Stomach (tissue), 9 donors: ENCODE results near the gene XRCC3. TPM values are rescaled to one million over a fixed set of nuclear protein-coding genes. Genes with fewer than 3 reads are reported as not detected.

Experiments used
- DNase-seq, 2 donors: peaks; one replicate each; pipeline versions ENCODE4 v3.0.0 to v3.0.0-alpha.2; 2013 to 2019
- H3K27ac ChIP-seq, 5 donors: fragments of 200-600 bp in 4 of 5; sonication (generic) in 4 of 5; one replicate each; pipeline ENCODE4 v1.5.1; 2013 to 2019; ENCODE audit warnings: mild to moderate bottlenecking in 1 of 5, moderate library complexity in 1 of 5
- H3K27me3 ChIP-seq, 3 donors: fragments of 200-600 bp; sonication (generic); one replicate each; pipeline ENCODE4 v1.5.1; 2017 to 2019; ENCODE audit warnings: mixed run types in 1 of 3
- H3K36me3 ChIP-seq, 4 donors: fragments of 200-600 bp; sonication (generic); 1 replicate in 3 of 4; 2 replicates in 1 of 4; pipeline ENCODE4 v1.5.1; 2016 to 2019
- H3K4me1 ChIP-seq, 4 donors: fragments of 200-600 bp; sonication (generic); one replicate each; pipeline ENCODE4 v1.5.1; 2016 to 2019
- H3K4me3 ChIP-seq, 4 donors: fragments of 200-600 bp; sonication (generic) in 3 of 4; one replicate each; pipeline ENCODE4 v1.5.1; 2016 to 2019; ENCODE audit warnings: mild to moderate bottlenecking in 1 of 4
- H3K9me3 ChIP-seq, 4 donors: fragments of 200-600 bp; sonication (generic); one replicate each; pipeline ENCODE4 v1.5.1; 2016 to 2019
- CTCF ChIP-seq, 7 experiments: fragments of 450-650 bp in 4 of 7; fragments of 200-600 bp in 3 of 7; sonication (generic) in 3 of 7; IDR thresholded peaks; one replicate each; pipeline ENCODE4 v1.5.1; 2016 to 2019; ENCODE audit warnings: antibody characterized with exemption in 7 of 7, control low read depth in 2 of 7, mild to moderate bottlenecking in 1 of 7
- EP300 ChIP-seq: sonication (generic); formaldehyde crosslinking; IDR thresholded peaks from one replicate; pipeline ENCODE4 v1.6.1; 2017; ENCODE audit warnings: antibody characterized with exemption
- POLR2A ChIP-seq, 4 donors: fragments of 450-650 bp; IDR thresholded peaks; one replicate each; pipeline ENCODE4 v1.6.1; 2016; ENCODE audit warnings: antibody characterized with exemption in 4 of 4, control low read depth in 2 of 4, mild to moderate bottlenecking in 1 of 4, moderate library complexity in 1 of 4
- POLR2AphosphoS5 ChIP-seq, 3 donors: sonication (generic); formaldehyde crosslinking; IDR thresholded peaks; one replicate each; pipeline ENCODE4 v1.6.1; 2016; ENCODE audit warnings: antibody characterized with exemption in 3 of 3
- WGBS, 5 donors: extraction: QIAGEN DNeasy Blood & Tissue Kit in 3 of 5; methylation state at CpG; one replicate each; pipeline versions ENCODE4 v1.1.5 to v1.1.7; 2013 to 2018; 5-methylcytosine and 5-hydroxymethylcytosine counted together
- intact Hi-C: fragments of 100-400 bp; cut with DNase I; formaldehyde crosslinking; loops from one replicate; pipeline ENCODE4 v1.15.1; 2023; ENCODE audit warnings: low total_unique reads
- polyA plus RNA-seq, 3 donors: library from polyadenylated mRNA; stranded (reverse); fragments of 200-250 nt; gene quantifications; one replicate each; pipeline ENCODE4 v1.2.3, GENCODE V29; 2013
- total RNA-seq, 5 donors: library from RNA; depleted of rRNA; stranded (reverse); fragments of >200 nt; gene quantifications; one replicate each; pipeline versions ENCODE4 v1.1.0 to v1.2.3, GENCODE V29; 2014 to 2016
- donor health status: healthy with polysubstance abuse.
- donor health status: Bipolar disorder and iron deficiency.
- donor health status: healthy.

The XRCC3 gene
- total and polyA plus RNA-seq, 8 donors, result 2.6 to 70.1 (median 6.3) TPM

- H3K4me1 ChIP-seq, result peaks cover 44 to 71% (median 59%) of the 10 kb centered on the region in 4 donors
- no peaks in the 10 kb centered on the region for H3K9me3 ChIP-seq
- peak in 1 of 2 donors; percentile 42 for DNase-seq
- intact Hi-C loops, result no loop called here
- H3K36me3 ChIP-seq, result peaks cover 44 to 81% (median 74%) of the 10 kb centered on the region in 4 donors
- H3K27me3 ChIP-seq, result no peaks in the 10 kb centered on the region
- TF ChIP-seq EP300 (no peak), CTCF (IDR thresholded peaks at IDR 0.05) (no peak), POLR2A (IDR thresholded peaks at IDR 0.05) (no peak), POLR2AphosphoS5 (IDR thresholded peaks at IDR 0.05) (no peak)
- H3K4me3 ChIP-seq, result no peak overlapping the region
- WGBS, 5 donors, result 49 to 60% (median 57%) methylated on average over 9 to 13 of the region's 13 CpGs
- H3K27ac ChIP-seq, result peak overlapping the region in 4 of 5 donors; percentile 42 to 71 (median 68)
Observed at GRCh38 chr14:103696070-103696402, 19.2 kb downstream of the XRCC3 start.

GRCh38 chr14:103695296-103696069 is 19.8 kb downstream of the XRCC3 start:
- intact Hi-C loops, result no loop called here
- peaks cover 42 to 77% (median 74%) of the 10 kb centered on the region in 4 donors for H3K36me3 ChIP-seq

GRCh38 chr14:103694572-103695026 is 20.7 kb downstream of the XRCC3 start:
- Histone ChIP-seq H3K27ac (no peak overlapping the region), H3K27me3 (no peaks in the 10 kb centered on the region), H3K4me1 (peaks cover 46 to 65% (median 58%) of the 10 kb centered on the region in 4 donors), H3K36me3 (peaks cover 36 to 77% (median 74%) of the 10 kb centered on the region in 4 donors), H3K9me3 (no peaks in the 10 kb centered on the region), H3K4me3 (no peak overlapping the region)
- no peak for DNase-seq
- WGBS, 5 donors, result 88 to 94% (median 90%) methylated on average over 20 of the region's 20 CpGs
- TF ChIP-seq CTCF (IDR thresholded peaks at IDR 0.05) (no peak), EP300 (no peak), POLR2A (IDR thresholded peaks at IDR 0.05) (no peak), POLR2AphosphoS5 (IDR thresholded peaks at IDR 0.05) (no peak)
- intact Hi-C loops, result no loop called here

More at GRCh38 chr14:103695296-103696069, 19.8 kb downstream of the XRCC3 start:
- Histone ChIP-seq H3K27ac (peak overlapping the region in 4 of 5 donors; percentile 32 to 71 (median 56)), H3K27me3 (no peaks in the 10 kb centered on the region), H3K9me3 (no peaks in the 10 kb centered on the region), H3K4me1 (peaks cover 44 to 68% (median 59%) of the 10 kb centered on the region in 4 donors), H3K4me3 (no peak overlapping the region)
- TF ChIP-seq EP300 (no peak), POLR2AphosphoS5 (IDR thresholded peaks at IDR 0.05) (no peak), CTCF (IDR thresholded peaks at IDR 0.05) (no peak), POLR2A (IDR thresholded peaks at IDR 0.05) (no peak)
- 60 to 73% (median 68%) methylated on average over 14 of the region's 14 CpGs for WGBS, 5 donors
- DNase-seq, result no peak

GRCh38 chr14:103693515-103693914 is 21.7 kb downstream of the XRCC3 start:
- H3K4me1 ChIP-seq, result peaks cover 41 to 65% (median 53%) of the 10 kb centered on the region in 4 donors
- peak overlapping the region; percentile 48 to 62 (median 54) for H3K27ac ChIP-seq
- no peaks in the 10 kb centered on the region for H3K27me3 ChIP-seq
- no peaks in the 10 kb centered on the region for H3K9me3 ChIP-seq
- WGBS, 5 donors, result 27 to 68% (median 50%) methylated on average over 22 of the region's 22 CpGs
- peak; percentile 86 to 87 for DNase-seq
- intact Hi-C loops, result no loop called here
- TF ChIP-seq POLR2A (IDR thresholded peaks at IDR 0.05) (no peak), POLR2AphosphoS5 (IDR thresholded peaks at IDR 0.05) (peak in 1 of 3 donors; percentile 56)
- peaks cover 37 to 81% (median 75%) of the 10 kb centered on the region in 4 donors for H3K36me3 ChIP-seq
- no peak overlapping the region for H3K4me3 ChIP-seq
